NCI-H2107 treated with DMSO at 0.1 percent for 48 hours (cell line): ENCODE data around the gene TRAPPC3.

ENCODE experiments used
- DNase-seq: peaks from one replicate; lab custom pipeline; 2025; ENCODE audit not compliant: unreplicated experiment; lab: John Stamatoyannopoulos, UW

The TRAPPC3 gene

GRCh38 chr1:36154335-36154734 is 5.0 kb upstream of the TRAPPC3 start:
- no peak for DNase-seq

DNA sequence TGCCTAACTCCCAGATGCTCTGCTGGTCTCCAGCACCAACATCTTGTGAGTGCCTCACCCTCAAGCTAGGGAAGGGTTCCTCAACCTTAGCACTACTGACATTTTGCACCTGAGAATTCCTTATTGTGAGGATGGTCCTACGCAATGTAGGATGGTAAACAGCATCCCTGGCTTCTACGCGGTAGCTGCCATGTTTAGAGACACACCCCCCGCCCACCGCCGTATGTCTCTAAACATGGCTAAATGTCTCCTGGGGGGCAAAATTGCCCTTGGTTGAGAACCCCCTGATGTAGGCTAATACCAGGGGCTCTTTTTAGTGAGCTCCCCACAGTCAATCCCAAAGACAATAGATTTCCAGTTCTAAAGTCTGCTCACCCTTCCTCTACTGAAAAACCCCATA is 4.2 kb upstream of the TRAPPC3 start:
- DNase-seq = no peak

- no peak for DNase-seq
Measured at GRCh38 chr1:36151845-36152203, 2.5 kb upstream of the TRAPPC3 start.

GRCh38 chr1:36151134-36151844 is 2.0 kb upstream of the TRAPPC3 start:
- no peak for DNase-seq

GRCh38 chr1:36150296-36151133 is 1.2 kb upstream of the TRAPPC3 start:
- peak; percentile 86 for DNase-seq

DNA sequence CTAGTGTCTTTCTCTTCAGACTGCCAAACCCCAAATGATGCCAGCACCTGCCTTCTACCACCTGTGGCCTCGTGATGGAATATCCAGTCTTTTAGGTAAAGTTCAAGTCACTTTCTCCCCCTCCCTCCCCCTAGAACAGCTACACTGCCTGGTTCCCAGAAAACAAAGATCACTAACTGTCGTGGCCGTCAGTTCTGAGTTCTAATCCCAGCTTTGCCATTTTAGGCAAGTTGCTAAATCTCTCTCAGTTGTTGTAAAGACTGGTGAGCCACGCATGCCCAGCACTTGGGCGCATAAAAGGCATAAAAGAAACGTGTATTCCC is 648 bp upstream of the TRAPPC3 start:
- no peak for DNase-seq

- no peak for DNase-seq
Measured at GRCh38 chr1:36148821-36149236, 457 bp downstream of the TRAPPC3 start.

- no peak for DNase-seq
Measured at GRCh38 chr1:36144413-36144812, 4.9 kb downstream of the TRAPPC3 start.

- no peak for DNase-seq
Measured at GRCh38 chr1:36143424-36143823, 5.9 kb downstream of the TRAPPC3 start.

GRCh38 chr1:36142121-36142520 is 7.2 kb downstream of the TRAPPC3 start:
- DNase-seq = no peak

DNA sequence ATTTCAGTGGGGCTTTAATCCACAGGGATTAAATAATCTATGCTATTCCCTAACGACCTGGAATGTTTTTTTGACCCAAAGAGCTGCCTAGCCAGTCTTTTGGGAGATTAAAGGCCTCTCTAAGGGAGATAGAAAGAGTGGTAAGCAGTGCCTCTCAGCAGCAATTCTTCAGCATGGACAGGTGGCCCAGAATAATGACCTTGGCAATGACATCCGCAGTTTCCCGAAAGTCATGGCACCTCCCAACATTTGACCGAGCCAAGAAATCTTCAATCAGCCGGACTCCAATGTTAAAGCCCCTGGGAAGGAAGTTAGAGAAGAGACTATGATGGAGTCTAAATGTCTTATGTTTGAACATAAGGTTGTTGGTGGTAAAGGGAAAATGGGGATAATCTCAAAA is 9.8 kb downstream of the TRAPPC3 start:
- no peak for DNase-seq

DNA sequence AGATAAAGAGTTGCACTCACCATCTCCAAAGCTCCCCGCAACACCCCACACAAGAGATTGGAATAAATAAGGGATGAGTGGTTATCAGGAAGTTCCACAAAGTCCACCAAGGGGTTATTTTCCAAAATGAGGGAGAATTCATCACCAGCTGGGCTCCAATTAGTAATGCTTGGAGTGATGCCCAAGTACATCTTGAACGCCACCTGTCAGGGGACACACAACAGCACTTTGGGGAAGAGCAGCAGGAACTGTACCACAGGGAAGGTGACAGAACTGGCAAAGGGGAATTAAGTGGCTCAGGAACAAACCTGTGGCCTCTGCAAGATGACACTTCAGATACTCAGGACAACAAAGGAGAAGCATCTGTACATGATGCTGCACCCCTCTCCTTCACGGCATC is 11.5 kb downstream of the TRAPPC3 start:
- DNase-seq = peak; percentile 91

DNA sequence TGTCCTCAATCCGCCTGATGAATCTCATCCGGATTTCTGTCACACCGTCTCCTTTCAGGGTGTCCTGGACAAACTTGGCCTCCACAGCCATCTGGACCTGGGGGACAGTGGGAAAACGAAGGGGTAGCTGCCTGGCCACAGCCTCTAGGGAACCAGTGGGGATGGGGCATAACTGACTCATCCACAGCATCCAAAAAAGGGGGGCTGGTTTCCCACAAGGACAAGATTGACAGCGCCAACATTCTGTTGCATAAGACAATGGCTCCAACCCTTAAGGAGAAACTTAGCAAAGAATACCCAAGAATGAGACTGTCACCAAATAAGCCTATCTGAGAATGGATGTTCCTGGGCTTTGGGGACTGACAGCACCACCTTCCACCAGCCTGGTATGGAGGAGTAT is 12.1 kb downstream of the TRAPPC3 start:
- no peak for DNase-seq

DNA sequence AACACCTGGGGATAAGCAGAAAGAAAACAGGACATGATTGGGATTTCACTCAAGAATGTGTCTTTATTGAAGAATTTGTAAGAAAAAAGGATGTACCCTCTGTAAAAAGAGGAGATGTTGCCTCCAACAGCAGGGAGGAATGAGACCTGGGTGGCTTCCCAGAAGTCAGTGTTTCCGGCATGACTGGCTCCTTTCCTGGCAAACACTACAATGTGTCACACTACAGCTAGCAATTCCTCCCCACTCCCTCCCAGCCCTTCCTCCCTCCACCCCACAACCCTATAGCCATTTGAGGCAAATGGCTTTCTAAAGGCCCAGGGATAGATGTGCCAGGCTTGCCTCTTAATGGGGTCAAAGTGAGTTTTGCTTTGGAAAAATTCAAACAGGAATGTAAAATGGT is 12.8 kb downstream of the TRAPPC3 start:
- DNase-seq = no peak

DNA sequence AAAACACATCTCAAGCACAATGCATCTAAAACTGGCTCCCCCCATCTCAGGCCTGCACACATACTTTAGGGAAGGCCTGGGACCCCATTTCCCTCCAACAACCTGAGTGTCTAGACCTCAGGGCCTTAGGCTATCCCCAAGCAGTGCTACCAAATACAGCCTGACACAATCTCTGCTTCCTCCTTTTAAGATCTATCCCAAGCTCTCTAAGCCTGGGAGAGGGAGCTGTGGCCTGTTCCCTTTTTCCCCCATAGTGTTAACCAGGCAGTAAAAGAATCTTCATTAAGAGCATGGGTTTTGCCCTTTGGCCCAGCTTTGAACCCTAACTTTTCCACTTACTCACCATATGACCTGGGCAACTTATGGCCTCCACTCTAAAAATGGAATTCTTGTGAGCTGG is 13.5 kb downstream of the TRAPPC3 start:
- DNase-seq = no peak

GRCh38 chr1:36135330-36135667 is 14.0 kb downstream of the TRAPPC3 start:
- DNase-seq = no peak

DNA sequence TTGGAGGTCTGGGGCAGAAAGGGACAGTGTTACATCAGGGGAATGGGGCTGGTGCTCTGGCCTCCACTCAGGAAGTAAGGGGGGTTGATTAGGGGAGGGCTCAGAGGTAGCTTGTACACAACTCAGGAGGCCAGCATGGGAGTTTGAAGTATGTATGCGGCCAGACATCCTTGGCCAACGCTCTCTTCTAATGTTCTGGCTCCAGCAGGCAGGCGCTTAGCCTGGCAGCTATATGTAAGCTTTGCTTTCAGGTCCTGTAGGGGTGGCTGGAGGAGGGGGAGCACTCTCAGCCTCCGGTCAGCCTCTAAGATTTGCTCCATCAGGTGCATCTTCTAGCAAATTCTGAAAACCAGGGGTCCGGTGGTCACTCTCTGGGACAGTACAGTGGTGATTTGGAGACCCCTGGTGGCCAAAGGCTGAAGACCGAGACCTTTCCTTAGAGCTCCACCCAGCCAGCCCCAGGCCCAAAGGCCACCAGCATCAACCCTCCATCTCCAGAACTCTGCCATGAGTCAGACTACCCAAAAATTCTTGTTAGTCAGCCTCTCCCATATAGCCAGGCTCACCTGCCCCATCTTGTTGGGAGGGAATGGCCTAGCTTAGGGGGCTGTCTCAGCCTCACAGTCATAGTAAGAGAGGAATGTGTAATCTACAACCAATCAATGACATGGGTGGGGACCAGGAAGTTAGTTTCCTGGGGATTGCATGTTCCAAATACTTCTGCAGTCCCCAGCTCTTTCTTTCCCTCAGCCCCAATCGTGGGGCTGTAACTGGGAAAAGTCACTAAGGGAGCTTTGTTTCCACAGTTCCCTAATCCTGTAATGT is 14.6 kb downstream of the TRAPPC3 start:
- no peak for DNase-seq

- DNase-seq = no peak
Measured at GRCh38 chr1:36134031-36134430, 15.3 kb downstream of the TRAPPC3 start.

- DNase-seq = peak; percentile 39
Measured at GRCh38 chr1:36133484-36133883, 15.8 kb downstream of the TRAPPC3 start.

GRCh38 chr1:36132029-36132428 is 17.3 kb downstream of the TRAPPC3 start:
- no peak for DNase-seq

- DNase-seq = no peak
Measured at GRCh38 chr1:36128905-36129206, 20.4 kb downstream of the TRAPPC3 start.
